ENCODE results near the gene LRP1B.

LRP1B gene

DNA sequence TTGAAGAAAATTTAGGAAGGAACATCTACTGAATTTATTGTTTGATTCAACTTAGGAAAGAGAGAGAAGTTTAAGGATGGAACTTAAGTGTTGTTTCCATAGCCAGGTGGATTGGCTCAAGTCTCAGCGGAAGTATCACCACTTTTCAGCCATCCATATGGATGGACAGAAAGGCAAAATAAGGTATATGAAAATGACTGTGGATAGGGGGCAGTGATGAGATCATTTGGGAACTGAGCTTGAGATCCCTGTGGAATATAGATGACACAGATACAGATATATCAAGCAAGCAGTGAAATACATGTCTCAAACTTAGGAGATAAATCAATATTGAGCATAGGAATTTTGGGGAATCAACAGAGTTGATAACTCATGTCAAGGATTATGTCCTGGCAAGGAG, 1887.9 kb downstream of the LRP1B start:
- DNase-seq = no peak
- no peak overlapping the region for H3K4me2 ChIP-seq (ENCODE audit: low read depth, low read length)
- H3K27ac ChIP-seq (ENCODE audit: low read length) = no peak overlapping the region
- H3K79me2 ChIP-seq (ENCODE audit: low read length) = no peaks in the 10 kb centered on the region
- no peaks in the 10 kb centered on the region for H3K4me1 ChIP-seq (ENCODE audit: low read length)
- H4K20me1 ChIP-seq (ENCODE audit: insufficient read depth, low read length) = no peaks in the 10 kb centered on the region
- H3K9ac ChIP-seq (ENCODE audit: low read length) = no peak overlapping the region
- no peak overlapping the region for H3K4me3 ChIP-seq (ENCODE audit: low read length)
- TF ChIP-seq EZH2phosphoT487 (IDR thresholded peaks at IDR 0.05; ENCODE audit: low read length) = no peak
- no peak for TF ChIP-seq EZH2 (optimal IDR thresholded peaks at IDR 0.05; ENCODE audit: low read depth, low read length)
- TF ChIP-seq, protein P1, sequence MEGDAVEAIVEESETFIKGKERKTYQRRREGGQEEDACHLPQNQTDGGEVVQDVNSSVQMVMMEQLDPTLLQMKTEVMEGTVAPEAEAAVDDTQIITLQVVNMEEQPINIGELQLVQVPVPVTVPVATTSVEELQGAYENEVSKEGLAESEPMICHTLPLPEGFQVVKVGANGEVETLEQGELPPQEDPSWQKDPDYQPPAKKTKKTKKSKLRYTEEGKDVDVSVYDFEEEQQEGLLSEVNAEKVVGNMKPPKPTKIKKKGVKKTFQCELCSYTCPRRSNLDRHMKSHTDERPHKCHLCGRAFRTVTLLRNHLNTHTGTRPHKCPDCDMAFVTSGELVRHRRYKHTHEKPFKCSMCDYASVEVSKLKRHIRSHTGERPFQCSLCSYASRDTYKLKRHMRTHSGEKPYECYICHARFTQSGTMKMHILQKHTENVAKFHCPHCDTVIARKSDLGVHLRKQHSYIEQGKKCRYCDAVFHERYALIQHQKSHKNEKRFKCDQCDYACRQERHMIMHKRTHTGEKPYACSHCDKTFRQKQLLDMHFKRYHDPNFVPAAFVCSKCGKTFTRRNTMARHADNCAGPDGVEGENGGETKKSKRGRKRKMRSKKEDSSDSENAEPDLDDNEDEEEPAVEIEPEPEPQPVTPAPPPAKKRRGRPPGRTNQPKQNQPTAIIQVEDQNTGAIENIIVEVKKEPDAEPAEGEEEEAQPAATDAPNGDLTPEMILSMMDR (IDR thresholded peaks at IDR 0.05; ENCODE audit: low read length) = no peak
- no peak overlapping the region for H2AFZ ChIP-seq (ENCODE audit: low read length)
- H3K9me2 ChIP-seq (replicated peaks; ENCODE audit: insufficient read depth, low read length) = no peaks in the 10 kb centered on the region
- no peaks in the 10 kb centered on the region for H3F3A ChIP-seq (ENCODE audit: insufficient read depth, low read length)
- H3K9me3 ChIP-seq (replicated peaks; ENCODE audit: insufficient read depth, low read length) = no peaks in the 10 kb centered on the region
- no peaks in the 10 kb centered on the region for H3K27me3 ChIP-seq (replicated peaks; ENCODE audit: insufficient read depth, low read length)
- H3K36me3 ChIP-seq (replicated peaks; ENCODE audit: insufficient read depth, low read length) = no peaks in the 10 kb centered on the region

DNA sequence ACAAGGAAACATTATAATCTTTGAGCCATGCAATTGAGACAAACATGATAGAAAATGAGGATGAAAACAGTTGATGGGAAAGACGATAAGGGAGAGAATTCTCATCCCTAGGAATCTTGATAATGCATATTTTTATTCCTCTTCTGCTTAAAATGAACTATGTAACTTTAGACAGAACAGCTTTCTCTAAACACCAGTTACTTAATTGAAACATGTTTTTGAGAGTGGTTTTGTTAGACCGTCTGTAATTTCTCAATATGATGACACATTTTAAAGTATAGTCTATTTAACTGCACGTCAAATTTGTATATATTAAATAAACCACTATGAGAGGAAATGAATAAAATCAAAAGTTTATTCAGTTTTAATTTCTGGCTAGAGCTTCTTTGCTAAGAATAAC, 1896.7 kb downstream of the LRP1B start:
- Histone ChIP-seq H3K9me2 (replicated peaks; ENCODE audit: insufficient read depth, low read length) (no peaks in the 10 kb centered on the region), H3K4me2 (ENCODE audit: low read depth, low read length) (no peak overlapping the region), H3K36me3 (replicated peaks; ENCODE audit: insufficient read depth, low read length) (no peaks in the 10 kb centered on the region), H2AFZ (ENCODE audit: low read length) (no peak overlapping the region), H3K9ac (ENCODE audit: low read length) (no peak overlapping the region), H3K9me3 (replicated peaks; ENCODE audit: insufficient read depth, low read length) (no peaks in the 10 kb centered on the region), H3K27me3 (replicated peaks; ENCODE audit: insufficient read depth, low read length) (no peaks in the 10 kb centered on the region), H3F3A (ENCODE audit: insufficient read depth, low read length) (no peaks in the 10 kb centered on the region), H3K79me2 (ENCODE audit: low read length) (no peaks in the 10 kb centered on the region), H4K20me1 (ENCODE audit: insufficient read depth, low read length) (no peaks in the 10 kb centered on the region), H3K4me1 (ENCODE audit: low read length) (no peaks in the 10 kb centered on the region), H3K4me3 (ENCODE audit: low read length) (no peak overlapping the region), H3K27ac (ENCODE audit: low read length) (no peak overlapping the region)
- DNase-seq = no peak
- TF ChIP-seq, protein P1 (IDR thresholded peaks at IDR 0.05; ENCODE audit: low read length) = no peak
- TF ChIP-seq EZH2 (optimal IDR thresholded peaks at IDR 0.05; ENCODE audit: low read depth, low read length) (no peak), EZH2phosphoT487 (IDR thresholded peaks at IDR 0.05; ENCODE audit: low read length) (no peak)

DNA sequence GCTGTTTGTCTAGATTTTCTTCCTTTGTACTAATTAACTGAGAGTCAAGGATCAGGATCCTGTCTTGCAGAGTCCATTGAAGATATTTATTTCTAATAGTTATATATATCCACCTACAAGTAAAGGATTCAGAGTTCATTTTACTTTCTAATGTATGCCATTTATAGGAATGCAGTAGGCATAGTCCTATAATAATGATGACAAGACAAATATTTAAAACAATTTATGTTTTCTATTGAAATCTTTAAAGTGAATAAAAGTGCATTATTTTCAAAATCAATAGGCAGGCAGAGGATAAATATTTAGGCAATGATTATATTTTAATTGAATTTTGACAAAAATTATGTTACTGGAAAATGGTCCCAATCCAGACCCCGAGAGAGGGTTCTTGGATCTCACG, 1919.9 kb downstream of the LRP1B start:
- no peak for DNase-seq
- no peaks in the 10 kb centered on the region for H4K20me1 ChIP-seq (ENCODE audit: insufficient read depth, low read length)
- no peaks in the 10 kb centered on the region for H3K4me1 ChIP-seq (ENCODE audit: low read length)
- H3K9me3 ChIP-seq (replicated peaks; ENCODE audit: insufficient read depth, low read length) = no peaks in the 10 kb centered on the region
- H3K4me2 ChIP-seq (ENCODE audit: low read depth, low read length) = no peak overlapping the region
- H3K79me2 ChIP-seq (ENCODE audit: low read length) = no peaks in the 10 kb centered on the region
- H3K9me2 ChIP-seq (replicated peaks; ENCODE audit: insufficient read depth, low read length) = no peaks in the 10 kb centered on the region
- H3K27me3 ChIP-seq (replicated peaks; ENCODE audit: insufficient read depth, low read length) = no peaks in the 10 kb centered on the region
- H3K36me3 ChIP-seq (replicated peaks; ENCODE audit: insufficient read depth, low read length) = no peaks in the 10 kb centered on the region
- H2AFZ ChIP-seq (ENCODE audit: low read length) = no peak overlapping the region
- TF ChIP-seq EZH2phosphoT487 (IDR thresholded peaks at IDR 0.05; ENCODE audit: low read length) (no peak), EZH2 (optimal IDR thresholded peaks at IDR 0.05; ENCODE audit: low read depth, low read length) (no peak)
- TF ChIP-seq, protein P1 (IDR thresholded peaks at IDR 0.05; ENCODE audit: low read length) = no peak
- H3F3A ChIP-seq (ENCODE audit: insufficient read depth, low read length) = no peaks in the 10 kb centered on the region
- no peak overlapping the region for H3K9ac ChIP-seq (ENCODE audit: low read length)
- no peak overlapping the region for H3K4me3 ChIP-seq (ENCODE audit: low read length)
- H3K27ac ChIP-seq (ENCODE audit: low read length) = no peak overlapping the region
